RWPE2 (cell line): ENCODE data around the gene ASIC1.

Experiments used
- ATAC-seq: fragments of 200-7000 bp; cut with Tn5 transposase; 3 replicates; pipeline ENCODE4 v1.9.1; 2021; ENCODE audit warnings: low read depth
- DNase-seq: peaks from one replicate; pipeline ENCODE4 v3.0.0-alpha.2; 2020; ENCODE audit warnings: low spot score
- H3K27ac ChIP-seq: fragments of 450-650 bp; 2 replicates; pipeline ENCODE4 v1.5.1; 2017; ENCODE audit warnings: mild to moderate bottlenecking; ENCODE audit not compliant: poor library complexity, severe bottlenecking
- H3K27me3 ChIP-seq: fragments of 250-450 bp; sonication (Bioruptor Pico); 2 replicates; pipeline ENCODE4 v1.5.1; 2021; ENCODE audit warnings: mild to moderate bottlenecking, moderate library complexity; ENCODE audit not compliant: insufficient read depth, poor library complexity, severe bottlenecking
- H3K36me3 ChIP-seq: fragments of 250-450 bp; sonication (Bioruptor Pico); 2 replicates; pipeline ENCODE4 v1.5.1; 2020; ENCODE audit warnings: low read depth, mild to moderate bottlenecking, moderate library complexity
- H3K4me1 ChIP-seq: fragments of 250-450 bp; sonication (Bioruptor Pico); 2 replicates; pipeline ENCODE4 v1.5.1; 2021; ENCODE audit warnings: mild to moderate bottlenecking, moderate library complexity; ENCODE audit not compliant: insufficient read depth, poor library complexity, severe bottlenecking
- H3K4me3 ChIP-seq: fragments of 250-450 bp; sonication (Bioruptor Pico); 2 replicates; pipeline ENCODE4 v1.5.1; 2021; ENCODE audit warnings: mild to moderate bottlenecking, moderate library complexity; ENCODE audit not compliant: severe bottlenecking
- H3K9me3 ChIP-seq: fragments of 250-450 bp; sonication (Bioruptor Pico); 2 replicates; pipeline ENCODE4 v1.5.1; 2021; ENCODE audit warnings: mild to moderate bottlenecking, moderate library complexity; ENCODE audit not compliant: severe bottlenecking
- CTCF ChIP-seq: fragments of 450-650 bp; IDR thresholded peaks from one replicate; pipeline ENCODE4 v1.5.1; 2017; ENCODE audit warnings: mild to moderate bottlenecking, moderate library complexity; ENCODE audit not compliant: poor library complexity, severe bottlenecking

The ASIC1 gene

DNA sequence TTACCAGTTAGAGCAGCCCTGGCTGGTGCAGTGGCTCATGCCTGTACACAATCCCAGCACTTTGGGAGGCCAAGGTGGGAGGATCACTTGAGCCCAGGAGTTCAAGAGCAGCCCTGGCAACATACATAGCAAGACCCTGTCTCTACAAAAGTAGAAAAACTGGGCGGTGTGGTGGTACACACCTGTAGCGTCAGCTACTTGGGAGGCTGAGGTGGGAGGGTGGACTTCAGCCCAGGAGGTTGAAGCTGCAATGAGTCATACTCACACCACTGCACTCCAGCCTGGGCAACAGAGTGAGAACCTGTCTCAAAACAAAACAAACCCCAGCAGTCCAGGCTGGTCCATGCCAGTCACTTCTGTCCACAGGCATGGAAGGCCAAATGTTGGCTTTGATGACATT lies 62.0 kb downstream of the ASIC1 start:
- DNase-seq (no peak), ATAC-seq (no peak)
- Histone ChIP-seq H3K36me3 (peaks cover 23% of the 10 kb centered on the region), H3K4me3 (no peak overlapping the region), H3K27ac (no peak overlapping the region), H3K9me3 (no peaks in the 10 kb centered on the region), H3K4me1 (no peaks in the 10 kb centered on the region), H3K27me3 (no peaks in the 10 kb centered on the region)
- TF ChIP-seq CTCF, result no peak

GRCh38 chr12:50120521-50120920 lies 63.1 kb downstream of the ASIC1 start:
- no peak for TF ChIP-seq CTCF
- Histone ChIP-seq H3K27me3 (no peaks in the 10 kb centered on the region), H3K4me1 (no peaks in the 10 kb centered on the region), H3K4me3 (no peak overlapping the region), H3K27ac (no peak overlapping the region), H3K9me3 (no peaks in the 10 kb centered on the region), H3K36me3 (peaks cover 23% of the 10 kb centered on the region)
- no peak for ATAC-seq
- no peak for DNase-seq

DNA sequence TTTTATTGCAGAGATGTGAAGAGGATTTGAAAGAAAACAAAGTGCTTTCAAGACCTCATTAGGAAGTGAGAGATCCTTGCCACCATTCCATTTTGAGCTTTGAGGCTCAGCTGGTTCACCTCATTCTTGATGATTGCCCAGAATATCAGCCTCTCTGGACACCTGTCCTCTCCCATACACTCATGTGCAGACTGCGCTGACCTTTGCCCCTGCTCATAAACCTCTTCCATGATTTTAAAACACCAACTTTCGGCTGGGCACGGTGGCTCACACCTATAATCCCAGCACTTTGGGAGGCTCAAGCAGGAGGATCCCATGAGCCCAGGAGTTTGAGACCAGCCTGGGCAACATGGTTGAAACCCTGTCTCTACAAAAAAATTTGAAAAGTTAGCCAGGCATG lies 63.6 kb downstream of the ASIC1 start:
- Histone ChIP-seq H3K36me3 (peaks cover 23% of the 10 kb centered on the region), H3K27ac (no peak overlapping the region), H3K9me3 (no peaks in the 10 kb centered on the region), H3K4me3 (no peak overlapping the region), H3K27me3 (no peaks in the 10 kb centered on the region), H3K4me1 (no peaks in the 10 kb centered on the region)
- no peak for DNase-seq
- ATAC-seq, result no peak
- TF ChIP-seq CTCF, result no peak

- no peak overlapping the region for H3K4me3 ChIP-seq
- H3K36me3 ChIP-seq, result peaks cover 20% of the 10 kb centered on the region
- no peak overlapping the region for H3K27ac ChIP-seq
- ATAC-seq (no peak; the same call in 2 of the 3 replicates), DNase-seq (no peak)
- TF ChIP-seq CTCF, result no peak
- no peaks in the 10 kb centered on the region for H3K27me3 ChIP-seq
- H3K9me3 ChIP-seq, result no peaks in the 10 kb centered on the region
- H3K4me1 ChIP-seq, result no peaks in the 10 kb centered on the region
These were observed 64.2 kb downstream of the ASIC1 start for GRCh38 chr12:50121641-50122040.

- DNase-seq (no peak), ATAC-seq (no peak)
- no peak overlapping the region for H3K4me3 ChIP-seq
- H3K4me1 ChIP-seq, result no peaks in the 10 kb centered on the region
- TF ChIP-seq CTCF, result no peak
- H3K36me3 ChIP-seq, result peaks cover 23% of the 10 kb centered on the region; the same call in 1 of the 2 replicates
- no peaks in the 10 kb centered on the region for H3K9me3 ChIP-seq
- H3K27ac ChIP-seq, result no peak overlapping the region
- no peaks in the 10 kb centered on the region for H3K27me3 ChIP-seq
These were observed 65.8 kb downstream of the ASIC1 start for GRCh38 chr12:50123203-50123602.
